ENCODE data around the gene KEAP1. TPM values are rescaled to one million over a fixed set of nuclear protein-coding genes. Genes with fewer than 3 reads are reported as not detected.
A peak's percentile ranks its signal among the peaks of the same experiment; 100 is the strongest.

Gene KEAP1
- total RNA-seq, 1 experiment from 2014 or later = 128 TPM

DNA sequence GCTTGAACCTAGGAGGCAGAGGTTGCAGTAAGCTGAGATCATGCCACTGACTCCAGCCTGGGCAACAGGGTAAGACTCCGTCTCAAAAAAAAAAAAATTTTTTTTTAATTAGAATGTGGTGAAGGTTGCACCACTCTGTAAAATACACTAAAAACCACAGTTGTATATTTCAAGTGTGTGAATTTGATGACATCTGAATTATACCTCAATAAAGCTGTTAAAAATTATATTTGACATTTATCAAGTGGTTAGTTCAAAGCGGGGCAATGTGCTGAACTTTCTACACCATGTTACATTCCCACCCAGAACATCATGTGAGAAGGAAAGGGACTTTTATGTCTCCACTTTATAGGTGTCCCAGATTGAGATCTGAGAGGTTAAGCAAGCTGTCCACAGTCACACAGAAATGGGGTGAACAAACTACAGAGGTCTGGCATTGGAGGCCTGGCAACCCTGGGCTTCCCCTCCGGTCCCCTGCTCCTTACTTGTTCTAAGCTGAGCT lies 20.0 kb upstream of the KEAP1 start:
- DNase-seq (ENCODE audit: low spot score) = no peak

DNA sequence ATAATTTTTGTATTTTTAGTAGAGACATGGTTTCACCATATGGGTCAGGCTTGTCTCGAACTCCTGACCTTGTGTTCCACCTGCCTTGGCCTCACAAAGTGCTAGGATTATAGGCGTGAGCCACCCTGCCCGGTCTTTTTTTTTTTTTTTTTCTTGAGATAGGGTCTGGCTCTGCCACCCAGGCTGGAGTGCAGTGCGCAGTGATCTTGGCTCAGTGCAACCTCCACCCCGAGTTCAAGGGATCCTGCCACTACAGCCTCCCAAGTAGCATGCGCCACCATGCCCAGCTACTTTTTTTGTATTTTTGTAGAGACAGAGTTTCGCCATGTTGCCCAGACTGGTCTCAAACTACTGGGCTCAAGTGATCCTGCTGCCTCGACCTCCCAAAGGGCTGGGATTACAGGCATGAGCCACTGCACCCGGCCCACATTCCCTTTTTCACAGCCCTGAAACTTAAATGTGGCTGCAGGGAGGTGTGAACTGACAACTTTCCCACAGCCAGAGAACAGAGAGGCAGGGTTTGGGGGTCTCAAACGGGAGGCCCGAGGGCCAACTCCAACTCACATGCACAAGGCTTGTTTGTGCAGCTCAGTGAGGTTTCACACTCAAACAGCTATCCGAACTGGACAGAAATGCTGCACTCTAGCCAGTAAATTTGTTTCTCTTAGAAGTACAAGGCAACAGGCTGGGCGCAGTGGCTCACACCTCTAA lies 18.5 kb upstream of the KEAP1 start:
- DNase-seq (ENCODE audit: low spot score) = no peak

DNA sequence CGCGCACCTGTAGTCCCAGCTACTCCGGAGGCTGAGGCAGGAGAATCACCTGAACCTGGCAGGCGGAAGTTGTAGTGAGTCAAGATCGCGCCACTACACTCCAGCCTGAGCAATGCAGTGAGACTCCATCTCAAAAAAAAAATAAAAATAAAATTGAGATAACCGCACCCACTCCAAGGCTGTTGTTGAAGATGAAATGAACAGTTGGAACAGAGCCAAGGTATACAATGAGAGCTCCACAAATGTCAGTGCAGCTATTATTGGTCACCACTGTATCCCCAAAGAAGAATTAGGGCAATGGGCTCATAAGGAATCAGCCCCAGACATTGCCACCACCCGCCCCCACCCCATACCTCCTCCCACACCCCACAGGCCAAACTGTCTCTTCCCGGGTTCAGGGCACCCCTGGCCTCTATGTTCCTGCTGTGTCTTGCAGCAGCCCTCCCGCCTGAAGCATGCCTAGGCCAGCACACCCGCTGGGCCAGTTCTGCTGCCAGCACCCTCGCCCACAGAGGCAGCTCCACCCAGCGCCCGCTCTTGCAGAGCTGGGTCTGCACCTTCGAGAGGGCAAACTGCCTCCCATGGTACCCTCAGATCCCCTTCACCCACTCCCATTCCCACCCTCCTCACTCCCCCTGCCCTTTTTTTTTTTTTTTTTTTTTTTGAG lies 17.6 kb upstream of the KEAP1 start:
- DNase-seq (ENCODE audit: low spot score) = no peak

DNA sequence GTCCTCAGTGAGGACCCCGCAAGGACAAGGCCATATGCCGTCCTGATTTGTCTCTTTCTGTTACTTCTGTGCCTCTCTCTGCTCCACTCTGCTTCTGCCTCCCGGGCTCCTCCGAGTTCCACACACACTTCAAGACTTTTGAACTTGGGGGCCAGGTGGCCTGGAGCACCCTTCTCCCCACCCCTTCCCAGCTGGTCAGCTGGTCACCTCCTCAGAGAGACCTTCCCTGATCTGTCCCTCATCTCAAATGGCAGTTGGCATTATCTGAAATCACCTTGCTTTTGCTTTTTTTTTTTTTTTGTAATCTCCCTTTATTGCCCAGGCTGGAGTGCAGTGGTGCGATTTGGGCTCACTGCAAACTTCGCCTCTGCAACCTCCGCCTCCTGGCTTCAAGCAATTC lies 16.3 kb upstream of the KEAP1 start:
- no peak for DNase-seq (ENCODE audit: low spot score)

DNA sequence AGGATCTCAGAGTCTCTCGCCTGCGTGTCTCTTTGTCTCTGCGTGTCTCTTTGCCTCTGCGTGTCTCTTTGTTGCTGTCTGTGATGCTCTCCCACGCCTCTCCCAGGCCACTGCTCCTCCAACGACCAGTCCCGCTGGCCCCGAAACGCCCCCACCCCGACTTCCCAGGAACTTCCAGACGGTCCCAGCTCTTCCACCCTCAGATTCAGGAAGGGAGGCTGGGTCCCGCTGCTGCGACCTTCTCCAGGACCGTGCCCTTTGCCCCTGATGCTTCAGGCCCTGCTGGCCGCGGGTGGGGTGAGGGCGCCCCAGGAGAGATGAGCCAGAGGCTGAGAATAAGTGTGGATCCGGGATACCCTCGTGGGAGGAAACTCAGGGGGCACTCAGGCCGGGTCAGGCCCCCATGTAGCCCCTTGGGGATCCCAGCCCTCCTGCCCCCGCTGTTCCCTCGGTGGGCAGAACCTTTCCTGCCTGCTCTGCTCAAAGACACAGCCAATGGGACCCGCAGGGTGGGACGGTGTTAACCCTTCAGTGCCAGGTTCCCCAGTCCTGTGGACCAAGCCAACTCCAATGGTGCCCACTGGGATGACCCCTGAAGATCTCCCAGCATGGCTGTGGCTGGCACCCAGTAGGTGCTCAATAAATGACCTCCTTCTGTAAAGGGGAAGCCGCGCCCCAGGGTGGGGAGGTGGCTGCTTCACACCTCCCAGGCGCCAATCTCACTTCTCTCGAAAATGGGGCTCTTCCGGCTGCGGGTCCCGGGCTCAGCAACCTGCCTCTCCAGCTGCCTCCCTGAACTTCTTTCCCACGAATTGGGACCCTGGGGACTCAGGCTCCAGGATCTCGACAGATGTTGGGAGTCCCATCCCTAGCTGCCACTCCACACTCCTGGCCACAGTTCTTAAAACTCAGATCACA lies 15.5 kb upstream of the KEAP1 start:
- DNase-seq (ENCODE audit: low spot score) = no peak

DNA sequence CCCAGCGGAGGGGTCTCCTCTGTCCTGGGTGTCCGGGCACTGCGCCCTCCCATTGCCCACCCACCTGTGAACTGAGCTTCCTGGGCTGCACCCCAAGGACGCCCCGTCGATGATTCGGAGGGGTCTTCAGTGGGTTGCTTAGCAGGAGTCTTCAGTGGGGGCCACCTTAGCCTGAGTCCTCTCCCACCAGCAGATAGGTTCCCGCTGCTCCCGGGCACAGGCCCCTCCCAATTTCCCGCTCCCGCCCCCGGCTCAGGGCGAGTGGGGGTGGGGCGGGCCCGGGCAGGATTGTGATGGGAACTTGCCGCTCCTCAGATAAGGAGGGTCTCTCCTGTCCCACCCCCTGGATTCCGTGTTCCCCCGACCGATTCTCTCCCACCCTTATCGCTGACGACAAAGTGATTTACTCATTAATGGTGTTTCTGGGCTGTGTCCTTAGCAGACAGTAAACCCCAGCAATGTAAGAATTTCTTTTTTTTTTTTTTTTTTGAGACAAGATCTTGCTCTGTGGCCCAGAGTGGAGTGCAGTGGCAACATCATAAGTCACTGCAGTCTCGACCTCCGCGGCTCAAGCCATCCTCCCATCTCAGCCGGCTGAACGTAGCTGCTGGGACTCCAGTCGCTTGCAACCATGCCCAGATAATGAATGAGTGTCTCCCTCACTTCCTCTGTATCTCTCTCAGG lies 14.7 kb upstream of the KEAP1 start:
- peak; percentile 39 for DNase-seq (ENCODE audit: low spot score)

DNA sequence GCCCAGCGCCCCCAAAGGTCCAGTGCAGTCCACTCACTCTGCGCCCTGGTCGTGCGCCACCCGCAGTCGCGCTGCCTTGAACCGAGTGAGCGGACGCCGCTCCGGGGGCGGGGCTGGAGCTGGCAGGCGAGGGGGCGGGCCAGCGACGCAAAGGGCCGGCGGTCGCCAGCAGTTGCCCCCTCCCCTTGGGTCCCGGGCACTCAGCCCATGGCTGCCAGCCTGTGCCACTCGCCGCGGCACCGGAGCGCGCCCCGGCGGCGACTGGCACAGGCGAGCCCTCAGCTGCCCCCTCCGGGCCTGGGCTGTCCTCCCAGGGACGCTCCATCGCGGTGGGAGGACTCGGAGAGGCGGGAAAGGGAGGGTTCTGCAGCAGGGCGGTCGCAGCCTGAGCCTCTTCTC lies 14.2 kb upstream of the KEAP1 start, which contains the start of gene S1PR5:
Gene S1PR5, minus strand, starts transcription at position 87 of the 399 bp plus-strand sequence. CDS start 2,436 bp downstream, outside the sequence.
- peak; percentile 23 for DNase-seq (ENCODE audit: low spot score)

DNA sequence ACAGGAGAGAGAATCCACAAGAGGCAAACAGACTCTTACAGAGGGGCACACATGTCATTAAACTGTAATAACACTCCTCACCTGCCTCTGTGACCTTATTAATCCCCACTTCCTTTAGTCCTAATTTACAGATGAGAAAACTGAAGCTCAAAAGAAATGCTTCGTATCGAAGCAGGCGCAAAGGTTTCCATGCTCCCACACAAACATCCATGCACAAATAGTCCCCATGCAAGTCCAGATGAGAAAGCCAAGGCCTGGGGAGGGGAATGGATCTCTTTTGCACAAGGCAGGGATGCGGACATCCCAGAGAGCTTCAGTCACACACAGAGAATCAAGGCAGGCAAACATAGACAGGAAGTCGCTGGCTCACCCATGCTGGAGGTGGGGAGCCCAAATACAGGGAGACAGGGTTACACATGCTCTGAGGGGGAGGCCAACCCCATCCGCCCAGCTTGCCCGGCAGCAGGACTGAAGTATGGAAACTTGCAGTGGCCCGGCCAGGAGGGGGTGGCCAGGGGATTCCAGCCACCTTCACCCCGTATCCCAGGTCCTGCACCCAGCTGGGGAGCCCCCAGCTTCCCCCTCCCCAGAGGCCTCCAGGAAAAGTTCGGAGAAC lies 13.6 kb upstream of the KEAP1 start:
- DNase-seq (ENCODE audit: low spot score) = peak; percentile 60

DNA sequence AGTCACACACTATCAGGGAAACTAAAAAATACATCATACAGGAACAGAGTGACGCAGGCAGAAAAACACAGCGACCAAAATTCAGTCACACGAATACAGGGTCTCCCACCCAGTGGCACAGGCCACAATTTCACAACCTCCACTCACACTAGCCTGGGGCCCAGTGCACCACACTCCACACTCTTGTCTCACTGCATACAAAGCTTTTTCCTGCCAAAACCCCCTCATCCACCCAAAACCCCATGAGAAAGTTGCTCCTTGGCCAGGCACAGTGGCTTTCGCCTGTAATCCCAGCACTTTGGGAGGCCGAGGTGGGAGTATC lies 12.9 kb upstream of the KEAP1 start:
- no peak for DNase-seq (ENCODE audit: low spot score)

DNA sequence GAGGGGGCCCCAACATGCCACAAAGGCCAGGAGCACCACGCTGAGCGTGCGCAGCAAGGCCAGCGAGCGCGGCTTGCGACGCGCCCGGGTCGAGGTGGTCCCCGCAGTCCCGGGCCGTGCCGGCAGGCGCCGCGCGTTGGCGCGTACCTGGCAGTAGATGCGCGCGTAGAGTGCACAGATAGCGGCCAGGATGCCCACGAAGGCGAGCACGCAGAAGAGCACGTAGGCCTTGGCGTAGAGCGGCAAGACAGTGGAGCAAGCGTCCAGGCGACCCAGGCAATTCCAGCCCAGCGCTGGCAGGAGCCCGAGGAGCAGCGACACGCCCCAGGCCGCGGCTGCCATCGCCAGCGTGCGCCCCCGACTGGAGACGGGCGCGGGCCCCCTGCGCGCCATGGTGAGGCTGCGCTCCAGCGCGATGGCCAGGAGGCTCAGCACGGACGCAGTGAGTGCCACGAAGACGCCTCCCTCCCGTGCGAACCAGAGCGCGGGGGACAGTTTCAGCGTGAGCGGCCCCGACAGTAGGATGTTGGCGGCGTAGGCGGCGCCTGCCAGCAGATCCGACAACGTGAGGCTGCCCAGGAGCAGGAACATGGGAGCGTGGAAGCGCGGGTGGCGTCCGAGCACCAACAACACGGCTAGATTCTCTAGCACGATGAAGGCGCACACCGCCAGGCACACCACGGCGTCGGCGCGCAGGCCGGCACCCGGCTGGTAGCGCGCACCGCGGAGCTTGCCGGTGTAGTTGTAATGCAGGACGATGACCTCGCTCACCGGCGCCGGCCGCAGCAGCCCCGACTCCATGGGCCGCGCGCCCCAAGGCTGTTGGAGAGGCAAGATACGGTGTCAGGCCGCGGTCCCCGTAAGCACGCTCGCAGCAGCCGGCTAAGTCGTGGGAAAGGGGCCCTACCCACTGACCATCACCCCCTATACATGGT lies 11.3 kb upstream of the KEAP1 start:
- DNase-seq (ENCODE audit: low spot score) = no peak

DNA sequence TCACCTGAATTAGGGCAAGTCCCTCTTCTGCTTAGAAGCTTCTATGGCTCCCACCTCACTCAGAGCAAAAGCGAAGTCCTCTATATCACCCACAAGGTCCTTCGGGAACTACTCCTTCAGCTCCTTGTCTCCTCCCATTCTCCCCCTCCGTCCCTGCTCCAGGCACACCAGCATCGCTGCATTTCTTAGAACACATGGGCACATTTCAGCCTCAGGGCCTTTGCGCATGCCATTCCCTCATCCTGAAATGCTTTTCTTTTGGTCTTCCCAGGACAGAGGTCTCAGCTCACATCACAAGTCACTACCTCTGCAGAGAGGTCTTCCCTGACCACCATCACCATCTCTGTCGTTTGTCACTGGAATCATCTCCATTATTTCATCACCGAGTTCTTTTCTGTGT lies 10.1 kb upstream of the KEAP1 start:
- no peak for DNase-seq (ENCODE audit: low spot score)

DNA sequence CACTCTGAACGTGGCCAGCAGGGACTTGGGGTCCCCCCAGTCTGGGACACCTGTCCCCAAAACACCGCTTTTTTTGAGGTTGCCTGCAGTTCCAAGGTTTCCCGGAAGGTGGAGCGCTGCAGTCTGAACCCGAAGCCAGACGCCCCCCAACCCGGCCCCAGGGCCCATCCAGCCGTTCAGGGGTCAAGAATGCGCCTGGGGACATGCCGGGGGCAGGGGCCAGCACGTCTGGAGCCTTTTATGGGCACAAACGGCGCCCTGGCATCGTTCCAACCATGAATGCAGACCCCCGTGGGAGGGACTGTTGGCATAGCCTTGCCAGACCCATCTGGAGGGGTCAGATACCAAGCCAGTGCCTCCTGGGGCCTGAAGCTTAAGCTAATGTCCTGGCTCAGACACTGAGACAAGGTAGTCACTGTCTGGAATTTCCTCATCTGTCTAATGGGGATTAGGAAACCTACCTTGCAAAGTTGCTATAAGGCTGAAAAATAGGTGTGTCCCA lies 7.2 kb upstream of the KEAP1 start:
- no peak for DNase-seq (ENCODE audit: low spot score)

DNA sequence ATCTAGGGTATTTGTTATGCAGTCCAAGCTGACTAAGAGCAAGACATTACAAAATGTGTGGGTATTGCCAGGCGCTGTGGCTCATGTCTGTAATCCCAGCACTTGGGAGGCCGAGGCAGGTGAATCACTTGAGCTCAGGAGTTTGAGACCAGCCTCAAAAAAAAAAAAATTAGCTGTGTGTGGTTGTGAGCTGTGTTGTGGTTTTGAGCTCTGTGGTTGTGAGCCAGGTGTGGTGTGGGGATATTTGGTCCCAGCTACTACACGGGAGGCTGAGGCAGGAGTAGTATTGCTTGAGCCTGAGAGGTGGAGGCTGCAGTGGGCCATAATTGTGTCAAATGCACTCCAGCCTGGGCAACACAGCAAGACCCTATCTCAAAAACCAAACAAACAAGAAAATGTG lies 5.6 kb upstream of the KEAP1 start:
- DNase-seq (ENCODE audit: low spot score) = no peak

DNA sequence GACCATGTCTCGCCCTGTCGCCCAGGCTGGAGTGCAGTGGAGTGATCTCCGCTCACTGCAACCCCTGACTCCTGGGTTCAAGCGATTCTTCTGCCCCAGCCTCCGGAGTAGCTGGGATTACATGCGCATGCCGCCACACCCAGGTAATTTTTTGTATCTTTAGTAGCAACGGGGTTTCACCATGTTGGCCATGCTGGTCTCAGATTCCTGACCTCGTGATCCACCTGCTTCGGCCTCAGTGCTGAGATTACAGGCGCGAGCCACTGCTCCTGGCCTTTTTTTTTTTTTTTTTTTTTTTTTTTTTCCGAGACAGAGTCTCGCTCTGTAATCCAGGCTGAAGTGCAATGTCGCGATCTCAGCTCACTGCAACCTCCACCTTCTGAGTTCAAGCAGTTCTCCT lies 4.9 kb upstream of the KEAP1 start:
- no peak for DNase-seq (ENCODE audit: low spot score)

DNA sequence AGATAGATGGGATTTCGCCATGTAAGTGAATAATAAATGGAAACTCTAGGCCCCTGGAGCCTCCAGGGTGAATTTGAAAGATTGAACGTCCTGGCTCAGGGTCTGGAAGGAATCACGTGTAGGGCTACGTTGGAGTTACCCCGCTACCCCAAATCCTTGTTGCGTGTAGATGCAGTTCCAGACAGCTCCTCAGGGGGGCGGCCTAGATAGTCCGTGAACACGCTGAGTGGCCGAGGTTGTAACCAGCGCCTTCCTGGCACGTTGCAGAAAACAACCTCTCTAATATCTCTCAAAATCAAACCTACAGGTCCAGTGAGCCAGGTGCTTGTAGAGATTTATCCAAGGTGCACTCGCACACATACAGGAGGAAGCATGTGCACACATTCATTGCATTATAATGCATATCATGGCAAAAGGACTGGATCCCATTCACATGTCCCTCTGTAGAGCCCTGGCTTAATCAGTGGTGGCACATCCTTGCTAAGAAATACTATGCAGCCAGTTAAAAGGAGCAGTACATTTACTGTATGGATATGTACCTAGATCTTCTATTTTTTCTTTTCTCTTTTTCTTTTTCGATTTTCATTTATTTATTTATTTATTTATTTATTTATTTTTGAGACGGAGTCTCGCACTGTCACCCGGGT lies 2.5 kb upstream of the KEAP1 start:
- DNase-seq (ENCODE audit: low spot score) = peak; percentile 29

DNA sequence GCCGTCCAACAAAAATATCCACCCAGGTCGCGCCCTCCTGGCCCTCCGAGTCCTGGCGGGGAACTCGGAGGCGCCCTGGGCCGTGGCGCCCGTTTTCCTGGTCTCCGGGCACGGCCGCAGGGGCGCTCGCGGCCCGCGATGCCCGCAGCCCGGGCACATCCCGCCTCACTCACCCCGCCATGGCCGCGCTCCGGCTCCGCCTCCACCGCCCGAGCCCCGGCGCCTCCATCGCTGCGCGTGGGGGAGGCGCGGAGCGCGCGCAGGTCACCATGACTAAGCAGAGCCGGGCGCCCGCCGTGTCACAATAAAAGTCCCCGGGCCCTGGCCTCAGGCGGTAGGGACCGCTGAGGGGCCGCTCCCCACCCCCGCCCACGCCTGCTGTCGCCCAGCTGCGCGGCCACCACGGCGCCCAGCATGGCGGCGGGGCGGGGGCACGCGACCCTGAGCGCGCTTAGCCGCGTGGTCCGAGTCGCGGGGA lies 593 bp downstream of the KEAP1 start:
- peak; percentile 82 for DNase-seq (ENCODE audit: low spot score)

DNA sequence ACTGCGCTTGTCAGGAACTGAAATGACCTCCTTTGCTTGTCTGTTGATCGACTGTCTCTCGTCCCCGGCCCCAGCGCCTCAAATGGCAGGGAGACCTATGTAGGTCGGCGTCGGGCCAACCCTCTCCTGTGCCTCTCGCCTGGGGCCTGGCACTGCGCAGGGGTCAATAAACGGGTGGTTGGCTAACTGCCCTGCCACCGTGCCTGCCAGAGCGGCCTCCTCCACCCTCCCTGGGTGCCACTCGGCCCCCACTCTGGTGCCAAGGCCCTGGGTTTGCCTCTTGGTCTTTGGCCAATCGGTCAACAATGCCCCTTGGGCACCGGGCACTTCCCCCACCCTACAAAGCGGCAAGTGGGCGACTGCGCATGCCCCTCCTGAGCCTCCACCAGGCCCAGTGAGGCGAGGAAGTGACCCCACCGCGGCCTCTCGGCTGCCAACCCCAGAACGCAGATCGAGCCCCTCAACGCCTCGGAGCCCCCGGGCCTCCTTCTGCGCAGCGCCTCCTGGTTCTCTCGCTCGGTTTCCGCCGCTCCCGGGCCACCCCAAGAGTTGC lies 1.1 kb downstream of the KEAP1 start:
- peak; percentile 57 for DNase-seq (ENCODE audit: low spot score)

DNA sequence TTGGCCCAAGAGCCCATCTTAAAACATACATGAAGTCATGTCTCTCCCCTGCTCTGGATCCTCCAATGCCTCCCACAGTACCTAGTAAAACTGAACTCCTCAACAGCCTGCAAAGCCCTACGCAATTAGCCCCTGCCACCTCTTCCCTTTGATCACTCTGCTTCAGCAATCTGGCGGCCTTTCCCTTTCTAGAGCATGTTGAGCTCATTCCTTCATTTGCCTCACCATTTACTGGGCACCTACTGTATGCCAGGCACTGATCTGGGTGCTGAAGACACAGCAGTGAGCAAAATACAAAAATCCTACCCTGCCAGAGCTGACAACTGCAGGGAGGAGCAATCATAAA lies 2.9 kb downstream of the KEAP1 start:
- no peak for DNase-seq (ENCODE audit: low spot score)

DNA sequence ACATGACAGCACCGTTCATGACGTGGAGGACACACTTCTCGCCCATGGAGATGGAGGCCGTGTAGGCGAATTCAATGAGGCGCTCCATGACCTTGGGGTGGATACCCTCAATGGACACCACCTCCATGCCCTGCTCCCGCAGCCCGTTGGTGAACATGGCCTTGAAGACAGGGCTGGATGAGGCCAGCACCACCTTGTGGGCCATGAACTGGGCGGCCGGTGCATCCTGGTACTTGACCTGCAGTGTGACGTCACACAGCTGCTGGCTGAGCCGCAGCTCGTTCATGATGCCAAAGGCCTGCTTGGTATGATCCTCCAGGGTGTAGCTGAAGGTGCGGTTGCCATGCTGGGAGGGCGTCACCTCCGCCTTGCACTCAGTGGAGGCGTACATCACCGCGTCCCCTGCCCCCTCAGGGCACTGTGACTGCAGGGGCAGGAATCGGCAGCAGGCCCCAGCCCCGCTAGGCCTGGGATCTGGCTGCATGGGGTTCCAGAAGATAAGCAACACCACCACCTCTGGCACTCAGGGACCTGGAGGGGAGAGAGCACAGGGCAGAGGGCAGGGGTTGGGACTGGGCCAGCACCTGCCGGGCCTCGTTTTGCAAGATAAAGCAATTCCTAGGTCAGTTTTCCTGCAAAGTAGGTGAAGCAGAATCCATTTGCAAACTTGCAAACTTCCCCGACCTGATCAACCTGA lies 3.5 kb downstream of the KEAP1 start:
- no peak for DNase-seq (ENCODE audit: low spot score)
